Measurements from ENCODE around the gene LRRC43. TPM values are rescaled to one million over a fixed set of nuclear protein-coding genes. Genes with fewer than 3 reads are reported as not detected.
A peak's percentile ranks its signal among the peaks of the same experiment; 100 is the strongest.
"Not testable (repeated sequence)": the region's sequence is repeated elsewhere in the genome, so short reads cannot be mapped to it uniquely, and the experiment has no call there.

LRRC43 gene
- total RNA-seq, 4 donors from 2014 or later: 2.7 to 11.4 (median 5.3) TPM

GRCh38 chr12:122199484-122200355 lies 16.8 kb downstream of the LRRC43 start:
- no peak for TF ChIP-seq POLR2A (IDR thresholded peaks at IDR 0.05)
- no peak for TF ChIP-seq CTCF (IDR thresholded peaks at IDR 0.05)
- Histone ChIP-seq H3K9me3 (no peaks in the 10 kb centered on the region), H3K4me1 (peaks cover 0 to 14% of the 10 kb centered on the region in 2 donors), H3K36me3 (no peaks in the 10 kb centered on the region), H3K27me3 (no peaks in the 10 kb centered on the region), H3K27ac (no peak overlapping the region), H3K4me3 (replicated peaks in 1 of 3) (no peak overlapping the region)
- intact Hi-C loops (cut with DNase I): loop anchor here (5.0 kb wide), 1 partner anchor 147 kb away; no protein-coding TSS in a partner anchor
- no peak for DNase-seq
- 90 to 93% methylated on average over 29 of the region's 29 CpGs for WGBS, 2 donors

GRCh38 chr12:122200541-122201175 lies 17.7 kb downstream of the LRRC43 start:
- intact Hi-C loops (cut with DNase I): no loop called here
- no peak for DNase-seq
- TF ChIP-seq CTCF (IDR thresholded peaks at IDR 0.05): no peak
- no peak for TF ChIP-seq POLR2A (IDR thresholded peaks at IDR 0.05)
- Histone ChIP-seq H3K36me3 (no peaks in the 10 kb centered on the region), H3K4me3 (replicated peaks in 1 of 3) (no peak overlapping the region), H3K4me1 (peaks cover 0 to 14% of the 10 kb centered on the region in 2 donors), H3K27ac (no peak overlapping the region), H3K9me3 (no peaks in the 10 kb centered on the region), H3K27me3 (no peaks in the 10 kb centered on the region)
- WGBS, 2 donors: 75 to 78% methylated on average over 10 to 19 of the region's 24 CpGs

GRCh38 chr12:122201381-122201780 lies 18.5 kb downstream of the LRRC43 start:
- Histone ChIP-seq H3K4me3 (replicated peaks in 1 of 3) (no peak overlapping the region), H3K27ac (no peak overlapping the region), H3K9me3 (no peaks in the 10 kb centered on the region), H3K27me3 (no peaks in the 10 kb centered on the region), H3K36me3 (no peaks in the 10 kb centered on the region), H3K4me1 (peaks cover 0 to 14% of the 10 kb centered on the region in 2 donors)
- intact Hi-C loops (cut with DNase I): no loop called here
- 89 to 91% methylated on average over 5 of the region's 5 CpGs for WGBS, 2 donors
- TF ChIP-seq CTCF (IDR thresholded peaks at IDR 0.05) (no peak), POLR2A (IDR thresholded peaks at IDR 0.05) (no peak)
- no peak for DNase-seq

- WGBS, 2 donors: 95 to 96% methylated on average over 6 of the region's 6 CpGs
- Histone ChIP-seq H3K36me3 (peaks cover 2 to 3% of the 10 kb centered on the region in 2 donors), H3K4me3 (replicated peaks in 1 of 3) (no peak overlapping the region), H3K4me1 (peaks cover 0 to 14% of the 10 kb centered on the region in 2 donors), H3K9me3 (no peaks in the 10 kb centered on the region), H3K27ac (no peak overlapping the region), H3K27me3 (no peaks in the 10 kb centered on the region)
- DNase-seq: no peak
- TF ChIP-seq POLR2A (IDR thresholded peaks at IDR 0.05) (no peak), CTCF (IDR thresholded peaks at IDR 0.05) (no peak)
- intact Hi-C loops (cut with DNase I): no loop called here
Observed at GRCh38 chr12:122202017-122202416, 19.1 kb downstream of the LRRC43 start.

GRCh38 chr12:122202811-122203210 lies 19.9 kb downstream of the LRRC43 start:
- H3K9me3 ChIP-seq; intact Hi-C loops (cut with DNase I); H3K27me3 ChIP-seq; DNase-seq; H3K27ac ChIP-seq: not testable (repeated sequence)
- peak overlapping the region in 2 of 3 donors; percentile 51 to 62 for H3K4me3 ChIP-seq (replicated peaks in 1 of 3)
- H3K36me3 ChIP-seq: peaks cover 9 to 11% of the 10 kb centered on the region in 2 donors
- H3K4me1 ChIP-seq: peaks cover 0 to 14% of the 10 kb centered on the region in 2 donors
- WGBS, 2 donors: 52 to 59% methylated on average over 19 of the region's 19 CpGs
